ENCODE results near the gene DEAF1.

- TF ChIP-seq CTCF (IDR thresholded peaks at IDR 0.05) = peak; percentile 96 to 100 (median 99)
- peak in 1 of 2 donors; percentile 56 for TF ChIP-seq POLR2A (IDR thresholded peaks at IDR 0.05)
Observed at GRCh38 chr11:727859-728748, 33.1 kb upstream of the DEAF1 start.
